Activated CD4-positive, alpha-beta T cell treated with anti-CD3 and anti-CD28 coated beads, Interleukin-10, Interleukin-2, amounts not matched to agents 100 ng/mL and 50 ng/mL, durations not matched to agents 16 hours and 8 hours (primary cell): Measurements from ENCODE around the gene TNFRSF1B.

Experiments
- DNase-seq: peaks from one replicate; pipeline ENCODE4 v3.0.0-alpha.2; 2020

Gene TNFRSF1B

DNA sequence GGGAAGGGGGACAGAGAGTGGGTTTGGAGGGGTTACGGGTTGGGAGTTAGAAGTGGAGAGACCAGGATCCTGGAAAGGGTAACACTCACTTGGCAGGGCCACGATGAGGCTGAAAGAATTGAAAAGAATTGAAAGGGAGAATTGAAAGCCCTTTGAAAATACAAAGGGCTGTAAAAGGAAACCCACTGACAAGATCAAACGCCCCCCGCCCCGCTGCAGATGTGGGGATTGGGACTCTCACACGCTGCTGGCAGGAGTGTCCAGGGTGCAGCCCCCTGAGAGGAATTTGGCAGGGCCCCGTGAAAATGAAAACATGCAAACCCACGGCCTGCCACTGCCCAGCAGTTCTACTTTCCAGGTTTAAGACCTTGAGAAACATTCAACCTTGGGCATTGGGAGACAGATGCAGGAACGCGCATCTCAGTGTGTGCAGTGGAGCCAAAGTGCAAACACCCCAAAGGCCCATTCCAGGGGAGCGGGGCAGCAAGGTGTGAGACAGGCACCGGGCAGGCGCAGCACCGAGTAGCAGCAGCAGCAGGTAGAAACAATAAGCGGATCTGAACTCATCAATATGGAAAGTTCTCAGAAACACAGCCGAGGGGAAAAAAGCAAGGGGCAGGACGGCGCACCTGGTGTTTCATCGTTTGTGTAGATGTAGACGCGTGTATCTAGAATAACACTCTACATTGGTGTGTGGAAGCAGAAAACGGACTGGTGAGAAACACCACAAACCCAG lies 8.3 kb upstream of the TNFRSF1B start:
- DNase-seq: no peak

GRCh38 chr1:12159816-12160215 lies 7.0 kb upstream of the TNFRSF1B start:
- DNase-seq: no peak

- no peak for DNase-seq
Observed at GRCh38 chr1:12161324-12161661, 5.5 kb upstream of the TNFRSF1B start.

GRCh38 chr1:12161662-12162458 lies 4.9 kb upstream of the TNFRSF1B start:
- peak; percentile 96 for DNase-seq

- DNase-seq: no peak
Observed at GRCh38 chr1:12162459-12163137, 4.2 kb upstream of the TNFRSF1B start.

GRCh38 chr1:12163210-12163609 lies 3.6 kb upstream of the TNFRSF1B start:
- DNase-seq: peak; percentile 86

- DNase-seq: no peak
Observed at GRCh38 chr1:12164210-12164609, 2.6 kb upstream of the TNFRSF1B start.

- no peak for DNase-seq
Observed at GRCh38 chr1:12165342-12165741, 1.4 kb upstream of the TNFRSF1B start.

GRCh38 chr1:12167493-12168429 lies 970 bp downstream of the TNFRSF1B start:
- no peak for DNase-seq

GRCh38 chr1:12168451-12169160 lies 1.8 kb downstream of the TNFRSF1B start:
- DNase-seq: no peak

DNA sequence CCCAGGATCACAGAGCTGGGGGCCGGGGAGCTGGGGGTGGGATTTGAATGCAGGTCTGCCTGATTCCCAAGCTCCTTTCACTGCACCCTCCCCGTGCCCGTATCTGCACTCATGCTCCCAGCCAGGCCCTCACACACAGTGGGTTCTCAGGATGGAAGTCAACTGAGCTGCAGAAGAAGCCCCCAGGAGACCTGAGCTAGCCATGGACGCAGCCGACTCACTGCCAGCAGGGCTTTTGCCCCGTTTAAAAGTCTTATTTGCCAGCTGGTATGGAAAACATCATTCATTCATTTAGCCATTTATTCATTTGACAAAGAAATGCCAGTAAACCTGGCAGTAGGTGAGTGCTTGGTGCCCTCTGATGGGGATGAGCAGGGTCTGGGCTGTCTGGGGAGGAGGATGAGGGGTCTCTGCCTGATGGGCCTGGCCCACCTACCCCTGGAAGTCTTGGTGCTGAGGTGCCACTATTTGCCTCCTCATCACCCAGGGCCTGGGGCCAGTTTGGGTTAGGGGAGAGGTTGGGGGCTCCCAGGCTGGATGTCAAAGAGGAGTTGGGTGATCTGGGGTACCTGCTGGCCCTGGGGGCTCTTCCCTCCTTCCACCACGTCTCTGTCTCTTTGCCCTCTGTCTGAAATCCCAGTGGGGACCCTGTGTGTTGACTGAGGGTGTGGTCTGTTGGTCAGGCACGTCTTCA lies 2.8 kb downstream of the TNFRSF1B start:
- no peak for DNase-seq

- no peak for DNase-seq
Observed at GRCh38 chr1:12170263-12170671, 3.5 kb downstream of the TNFRSF1B start.

GRCh38 chr1:12171206-12172041 lies 4.6 kb downstream of the TNFRSF1B start:
- no peak for DNase-seq

- DNase-seq: peak; percentile 53
Observed at GRCh38 chr1:12172042-12172851, 5.5 kb downstream of the TNFRSF1B start.

DNA sequence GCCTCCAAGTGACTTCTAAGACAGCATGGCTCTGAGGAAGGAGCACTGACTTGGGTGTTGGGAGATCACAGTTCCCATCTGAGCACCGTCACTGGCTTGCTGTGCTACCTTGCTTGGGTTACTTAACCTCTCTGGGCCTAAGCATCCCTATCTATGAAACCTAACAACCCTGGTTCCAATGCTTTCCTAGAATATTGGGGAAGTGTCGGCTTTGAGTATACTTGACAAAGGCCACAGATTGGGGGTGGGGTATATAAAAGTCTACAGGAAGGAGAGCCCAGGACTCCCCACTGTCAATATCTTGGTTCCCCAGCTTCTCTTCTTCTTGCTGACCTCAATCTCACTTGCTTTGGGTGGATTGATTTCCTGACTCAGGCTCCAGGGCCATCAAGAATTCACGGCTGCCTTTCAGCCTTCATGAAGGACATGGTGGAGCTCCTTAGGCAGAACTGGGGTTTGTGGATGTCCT lies 6.3 kb downstream of the TNFRSF1B start:
- DNase-seq: no peak

- peak; percentile 88 for DNase-seq
Observed at GRCh38 chr1:12173631-12174121, 6.9 kb downstream of the TNFRSF1B start.

DNA sequence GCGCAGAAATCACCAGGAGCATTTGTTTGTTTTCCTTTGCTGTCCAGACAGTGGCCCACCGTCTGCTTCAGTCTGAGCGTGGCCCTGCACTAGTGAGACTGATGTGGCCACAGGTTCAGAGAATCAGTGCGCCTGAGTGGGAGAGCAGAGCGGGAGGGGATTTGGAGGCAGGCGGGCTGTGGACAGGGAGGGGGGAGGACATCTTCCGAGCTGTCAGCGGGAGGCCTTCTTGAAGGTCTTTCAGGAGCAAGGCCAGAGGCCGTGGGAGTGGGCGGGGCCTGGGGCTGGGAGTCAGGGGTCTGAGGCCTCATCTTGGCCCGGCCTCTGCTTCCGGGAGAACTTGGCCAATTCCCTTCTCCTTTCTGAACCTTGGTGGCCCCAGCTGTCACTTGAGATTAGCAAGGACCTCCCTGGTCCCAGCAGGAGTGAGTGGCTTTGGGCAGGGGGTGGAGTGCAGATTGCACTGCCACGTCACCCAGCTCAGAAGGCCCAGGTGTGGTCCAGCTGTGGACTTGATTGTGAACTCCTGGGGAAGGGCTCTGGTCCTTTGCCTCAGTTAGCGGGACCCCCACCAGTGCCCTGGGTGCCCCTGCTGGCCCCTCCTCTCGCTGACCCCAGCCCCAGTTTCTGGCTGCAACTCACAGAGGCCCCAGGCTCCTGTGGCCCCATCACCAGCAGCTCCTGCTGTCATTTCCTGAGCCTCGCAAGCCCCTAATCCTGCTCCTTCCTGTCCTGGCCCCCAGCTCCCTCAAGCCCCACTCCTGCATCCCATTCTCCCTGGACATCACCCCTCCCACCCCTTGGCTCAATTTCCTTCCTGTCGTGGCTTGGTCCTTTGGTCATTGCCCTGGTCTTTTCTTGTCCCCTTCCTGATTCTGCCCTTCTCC lies 8.4 kb downstream of the TNFRSF1B start:
- DNase-seq: no peak
